Measurements from ENCODE around the gene HOXD9. TPM values are rescaled to one million over a fixed set of nuclear protein-coding genes. Genes with fewer than 3 reads are reported as not detected.

HOXD9 gene
- total RNA-seq, 1 donor from 2014 or later = 0.66 TPM

GRCh38 chr2:176165370-176166050 lies 43.0 kb downstream of the HOXD9 start:
- DNase-seq (ENCODE audit: low spot score) = no peak

GRCh38 chr2:176166272-176166671 lies 43.8 kb downstream of the HOXD9 start:
- DNase-seq (ENCODE audit: low spot score) = no peak

GRCh38 chr2:176167398-176167797 lies 44.9 kb downstream of the HOXD9 start:
- no peak for DNase-seq (ENCODE audit: low spot score)

- no peak for DNase-seq (ENCODE audit: low spot score)
Observed at GRCh38 chr2:176169181-176169580, 46.7 kb downstream of the HOXD9 start.

- DNase-seq (ENCODE audit: low spot score) = no peak
Observed at GRCh38 chr2:176169711-176170110, 47.2 kb downstream of the HOXD9 start.

GRCh38 chr2:176170602-176171305 lies 48.2 kb downstream of the HOXD9 start:
- no peak for DNase-seq (ENCODE audit: low spot score)

GRCh38 chr2:176171351-176172006 lies 49.0 kb downstream of the HOXD9 start:
- no peak for DNase-seq (ENCODE audit: low spot score)

- no peak for DNase-seq (ENCODE audit: low spot score)
Observed at GRCh38 chr2:176172007-176172894, 49.7 kb downstream of the HOXD9 start.

- no peak for DNase-seq (ENCODE audit: low spot score)
Observed at GRCh38 chr2:176172895-176173566, 50.5 kb downstream of the HOXD9 start.

- DNase-seq (ENCODE audit: low spot score) = no peak
Observed at GRCh38 chr2:176173567-176174381, 51.3 kb downstream of the HOXD9 start.

- no peak for DNase-seq (ENCODE audit: low spot score)
Observed at GRCh38 chr2:176174382-176174823, 51.9 kb downstream of the HOXD9 start.

Other genes with a start within 250 kb of the HOXD9 start
- 25.5 TPM for gene LNPK, start 120.5 kb upstream of the HOXD9 start, total RNA-seq
- not detected for gene EVX2, start 38.8 kb upstream of the HOXD9 start, total RNA-seq
- gene HOXD13, start 30.0 kb upstream of the HOXD9 start, total RNA-seq = not detected
- not detected for gene HOXD12, start 22.9 kb upstream of the HOXD9 start, total RNA-seq
- gene HOXD11, start 15.4 kb upstream of the HOXD9 start, total RNA-seq = not detected
- gene HOXD10, start 5.9 kb upstream of the HOXD9 start, total RNA-seq = not detected
- gene HOXD8, start 7.0 kb downstream of the HOXD9 start, total RNA-seq = 1.7 TPM
- gene HOXD4, start 28.8 kb downstream of the HOXD9 start, total RNA-seq = 1.0 TPM
- 3.2 TPM for gene HOXD3, start 34.6 kb downstream of the HOXD9 start, total RNA-seq
- gene HOXD1, start 65.9 kb downstream of the HOXD9 start, total RNA-seq = 0.40 TPM
- gene MTX2, start 146.7 kb downstream of the HOXD9 start, total RNA-seq = 22.3 TPM

Data from mucosa of gallbladder (tissue), 1 donor.